RCC 7860 (cell line): ENCODE data around the gene TEC.
"Not testable (repeated sequence)": the region's sequence is repeated elsewhere in the genome, so short reads cannot be mapped to it uniquely, and the experiment has no call there.

ENCODE experiments used
- DNase-seq: peaks from one replicate; pipeline ENCODE4 v3.0.0-alpha.2; 2015; ENCODE audit warnings: low spot score
- FAIRE-seq: peaks from 2 replicates; lab custom pipeline; 2012; peaks lifted over from hg19 to GRCh38; lab: Jason Lieb, UNC

TEC gene

DNA sequence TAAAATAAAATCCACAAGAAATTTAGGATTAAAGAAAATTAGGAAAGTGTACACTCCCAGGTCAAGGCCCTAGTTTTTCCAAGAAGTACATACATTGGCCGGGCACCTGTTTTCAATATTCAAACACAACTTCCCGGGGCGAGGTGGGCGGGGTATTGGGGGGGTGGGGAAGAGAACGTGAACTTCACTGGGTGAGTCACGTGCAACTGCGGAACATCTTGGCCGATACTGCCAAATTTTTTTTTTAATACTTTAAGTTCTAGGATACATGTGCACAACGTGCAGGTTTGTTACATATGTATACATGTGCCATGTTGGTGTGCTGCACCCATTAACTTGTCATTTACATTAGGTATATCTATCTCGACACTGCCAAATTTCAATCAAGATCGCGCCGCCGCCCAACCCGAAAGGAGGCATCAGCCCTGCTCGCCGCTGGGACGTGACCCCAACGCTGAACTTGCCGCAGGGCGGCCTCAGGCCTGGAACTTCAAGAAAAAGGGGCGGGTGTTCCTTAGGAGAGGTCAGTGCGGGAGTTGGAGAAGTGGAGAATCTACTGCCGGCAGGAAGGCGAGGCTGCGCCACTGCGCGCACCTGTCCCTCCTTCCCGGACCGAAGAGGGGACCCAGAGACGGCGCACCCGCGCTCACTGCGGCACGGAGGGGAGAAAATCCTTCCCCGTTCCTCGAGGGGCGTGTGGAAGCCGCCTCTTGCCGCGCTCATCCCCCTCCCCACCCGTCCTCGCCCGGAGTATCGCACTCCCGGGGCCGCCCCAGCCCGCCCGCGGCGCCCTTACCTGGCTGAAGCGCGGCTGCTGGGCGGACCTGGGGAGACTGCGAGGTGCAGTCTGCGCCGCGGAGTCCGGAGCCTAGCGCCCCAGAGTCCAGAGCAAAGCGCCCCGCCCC, at the start of gene TEC:
TSS of gene TEC (minus strand) at position 883 of the 905 bp plus-strand sequence. CDS start 41,224 bp downstream, outside the sequence.
- DNase-seq (peak; percentile 53), FAIRE-seq (no peak)

GRCh38 chr4:48315728-48316630, 46.3 kb upstream of the TEC start:
- peak; percentile 74 for FAIRE-seq
- DNase-seq: peak; percentile 58

DNA sequence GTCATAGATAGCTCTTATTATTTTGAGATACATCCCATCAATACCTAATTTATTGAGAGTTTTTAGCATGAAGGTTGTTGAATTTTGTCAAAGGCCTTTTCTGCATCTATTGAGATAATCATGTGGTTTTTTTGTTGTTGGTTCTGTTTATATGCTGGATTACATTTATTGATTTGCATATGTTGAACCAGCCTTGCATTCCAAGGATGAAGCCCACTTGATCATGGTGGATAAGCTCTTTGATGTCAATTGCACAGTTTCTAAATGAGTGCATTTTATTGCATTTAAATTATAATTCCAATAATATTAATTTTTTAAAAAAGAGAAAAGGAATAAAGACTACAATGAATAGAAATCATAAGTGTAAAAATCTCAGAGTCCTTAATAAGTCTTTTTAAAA, 45.1 kb upstream of the TEC start:
- not testable (repeated sequence) for FAIRE-seq, DNase-seq

GRCh38 chr4:48311896-48312295, 42.3 kb upstream of the TEC start:
- FAIRE-seq: no peak

DNA sequence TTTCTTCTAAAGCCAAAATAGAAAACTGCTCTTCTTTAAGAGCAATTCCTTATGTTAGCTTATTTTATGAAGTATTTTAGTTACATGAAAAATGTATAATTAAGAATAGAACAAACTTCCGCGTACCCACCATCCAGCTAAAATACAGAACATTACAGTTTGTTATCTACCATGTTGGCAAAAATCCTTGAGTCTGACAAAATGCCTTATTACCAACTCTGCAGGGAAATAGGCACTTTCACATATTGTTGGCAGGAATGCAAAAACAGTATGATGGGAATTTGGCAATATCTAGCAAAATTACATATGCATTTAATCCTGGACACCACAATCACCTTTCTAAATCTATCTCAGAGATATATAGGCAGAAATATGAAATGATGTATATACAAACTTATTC, 39.3 kb upstream of the TEC start:
- no peak for DNase-seq
- no peak for FAIRE-seq

More at GRCh38 chr4:48311896-48312295, 42.3 kb upstream of the TEC start:
- DNase-seq: no peak

DNA sequence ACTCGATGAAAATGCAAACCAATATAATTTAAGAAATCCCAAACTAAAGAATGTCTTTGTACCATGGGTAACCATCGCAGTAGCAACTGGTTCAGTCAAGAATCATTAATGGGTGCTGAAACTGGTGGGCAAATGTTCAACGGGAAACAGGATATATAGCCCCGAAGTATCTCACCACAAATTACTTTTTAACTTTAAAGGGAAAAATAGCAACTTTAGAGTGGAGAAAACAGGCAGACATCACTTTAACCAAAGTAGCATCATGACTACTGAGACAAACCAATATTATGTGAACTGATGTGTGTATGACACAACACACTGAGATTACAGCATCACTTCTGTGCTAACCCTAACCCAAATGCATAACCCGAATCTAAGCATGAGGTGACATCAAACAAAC, 37.9 kb upstream of the TEC start:
- peak; percentile 69 for FAIRE-seq
- no peak for DNase-seq

- FAIRE-seq (no peak), DNase-seq (no peak)
These were observed 35.9 kb upstream of the TEC start for GRCh38 chr4:48305508-48305907.

DNA sequence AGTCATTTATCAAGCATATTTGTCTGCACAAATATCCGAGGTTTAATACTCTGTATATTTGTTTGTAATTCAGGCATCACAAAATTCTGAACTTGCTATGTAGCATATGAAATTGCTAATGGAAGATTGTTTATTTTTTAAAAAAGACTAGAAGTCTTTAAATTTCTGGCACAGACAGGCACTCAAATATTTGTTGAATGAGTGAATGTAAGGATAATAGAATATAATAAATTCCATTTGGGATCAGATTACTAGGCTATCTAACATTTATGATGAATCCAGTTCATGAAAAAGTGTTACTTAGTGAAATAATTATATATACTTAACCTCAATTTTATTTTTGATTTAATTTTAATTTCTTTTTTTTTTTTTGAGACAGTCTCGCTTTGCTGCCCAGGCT, 30.4 kb upstream of the TEC start:
- FAIRE-seq (no peak), DNase-seq (no peak)

- FAIRE-seq (no peak), DNase-seq (no peak)
These were observed 29.9 kb upstream of the TEC start for GRCh38 chr4:48299560-48299959.

DNA sequence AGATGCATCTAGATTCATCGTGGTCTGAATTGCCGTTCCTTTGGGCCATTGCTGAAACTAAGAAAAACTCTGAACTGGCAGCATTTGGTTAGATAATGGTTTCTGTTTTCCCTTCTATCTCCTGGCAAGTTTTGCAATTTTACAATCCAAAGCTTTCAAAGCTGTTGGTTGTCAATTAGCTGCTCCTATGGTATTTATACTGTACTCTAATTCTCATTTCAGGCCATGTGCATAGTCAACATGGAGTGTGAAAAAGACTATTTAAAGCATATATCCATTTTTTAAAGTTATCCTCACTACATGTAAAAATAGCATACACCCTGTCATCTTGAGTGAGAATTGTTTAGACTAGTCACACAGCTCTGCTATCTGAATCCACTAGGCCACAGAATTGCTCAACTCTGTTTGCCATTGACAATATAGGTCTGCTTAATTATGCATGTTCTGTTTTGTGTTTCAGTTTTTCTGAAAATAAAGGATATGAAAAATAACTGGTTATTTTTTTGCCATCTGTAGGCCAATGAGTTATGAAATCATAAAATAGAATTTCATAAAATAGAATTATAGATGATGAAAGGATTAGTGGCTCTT, 27.7 kb upstream of the TEC start:
- FAIRE-seq: no peak
- DNase-seq: no peak

DNA sequence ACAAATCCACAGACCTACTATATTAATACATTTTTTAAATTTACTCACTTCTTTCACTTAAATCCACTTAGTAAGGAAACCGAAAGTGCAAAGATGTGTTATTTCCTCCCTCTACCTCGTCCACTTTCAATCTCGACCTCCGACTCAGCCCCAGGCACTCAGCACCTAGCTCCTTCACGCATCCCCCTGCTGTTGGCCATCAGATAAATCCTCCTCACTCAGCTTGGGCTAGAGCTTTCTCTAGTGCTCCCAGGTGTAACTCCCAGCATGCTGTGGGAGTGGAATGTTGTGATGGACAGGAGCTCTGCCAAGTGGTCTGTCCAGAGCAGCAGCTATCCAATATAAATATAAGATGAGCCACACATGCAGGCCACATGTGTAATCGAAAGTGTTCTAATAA, 26.7 kb upstream of the TEC start:
- DNase-seq (no peak), FAIRE-seq (no peak)

- FAIRE-seq: no peak
These were observed 25.5 kb upstream of the TEC start for GRCh38 chr4:48295116-48295515.

DNA sequence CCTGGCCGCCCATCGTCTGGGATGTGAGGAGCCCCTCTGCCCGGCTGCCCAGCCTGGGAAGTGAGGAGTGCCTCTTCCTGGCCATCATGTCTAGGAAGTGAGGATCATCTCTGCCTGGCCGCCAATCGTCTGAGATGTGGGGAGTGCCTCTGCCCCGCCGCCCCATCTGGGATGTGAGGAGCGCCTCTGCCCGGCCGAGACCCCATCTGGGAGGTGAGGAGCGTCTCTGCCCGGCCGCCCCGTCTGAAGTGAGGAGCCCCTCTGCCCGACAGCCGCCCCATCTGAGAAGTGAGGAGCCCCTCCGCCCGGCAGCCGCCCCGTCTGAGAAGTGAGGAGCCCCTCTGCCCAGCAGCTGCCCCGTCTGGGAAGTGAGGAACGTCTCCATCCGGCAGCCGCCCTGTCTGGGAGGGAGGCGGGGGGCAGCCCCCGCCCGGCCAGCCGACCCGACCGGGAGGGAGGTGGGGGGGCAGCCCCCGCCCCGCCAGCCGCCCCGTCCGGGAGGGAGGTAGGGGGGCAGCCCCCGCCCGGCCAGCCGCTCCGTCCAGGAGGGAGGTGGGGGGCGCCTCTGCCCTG, 22.7 kb upstream of the TEC start:
- DNase-seq, FAIRE-seq: not testable (repeated sequence)

More at GRCh38 chr4:48295116-48295515, 25.5 kb upstream of the TEC start:
- no peak for DNase-seq

DNA sequence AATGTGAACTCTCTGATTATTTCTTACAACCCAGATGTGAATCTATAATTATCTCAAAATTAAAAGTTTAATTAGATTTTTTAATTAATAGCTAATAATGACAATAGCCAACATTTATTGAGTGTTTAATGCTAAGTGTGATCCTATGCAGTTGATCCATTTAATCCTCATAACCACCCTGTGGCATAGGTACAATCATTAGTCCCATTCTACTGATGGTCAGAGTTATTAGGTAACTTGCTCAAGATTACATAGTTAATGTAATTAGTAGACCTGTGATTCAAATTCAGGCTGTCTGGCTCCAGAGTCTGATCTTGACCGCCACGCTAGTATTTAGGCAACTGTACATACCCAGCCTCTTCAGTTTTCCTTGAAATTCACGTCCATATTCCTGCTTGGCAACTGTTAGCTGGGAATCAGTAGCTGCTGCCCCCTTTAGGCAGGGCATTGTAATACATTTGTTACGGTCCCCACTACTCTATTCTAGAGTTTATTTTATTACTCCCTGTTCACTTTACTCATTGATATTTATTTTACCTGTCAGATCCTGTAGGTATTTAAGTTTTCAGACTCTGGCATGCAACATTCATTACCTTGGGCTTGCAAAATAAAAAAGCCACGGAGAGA, 20.6 kb upstream of the TEC start:
- DNase-seq (peak; percentile 32), FAIRE-seq (no peak)

GRCh38 chr4:48286060-48286459, 16.4 kb upstream of the TEC start:
- FAIRE-seq, DNase-seq: not testable (repeated sequence)

DNA sequence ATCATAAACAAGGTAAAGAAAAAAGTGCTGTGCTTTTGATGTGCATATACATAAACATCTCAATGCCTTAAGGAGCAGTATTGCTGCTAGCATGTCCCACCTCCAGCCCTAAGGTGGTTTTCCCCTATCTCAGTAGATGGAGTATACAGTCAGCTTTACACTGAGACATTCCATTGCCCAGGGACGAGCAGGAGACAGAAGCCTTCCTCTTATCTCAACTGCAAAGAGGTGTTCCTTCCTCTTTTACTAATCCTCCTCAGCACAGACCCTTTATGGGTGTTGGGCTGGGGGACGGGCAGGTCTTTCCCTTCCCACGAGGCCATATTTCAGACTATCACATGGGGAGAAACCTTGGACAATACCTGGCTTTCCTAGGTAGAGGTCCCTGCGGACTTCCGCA, 16.0 kb upstream of the TEC start:
- DNase-seq, FAIRE-seq: not testable (repeated sequence)

DNA sequence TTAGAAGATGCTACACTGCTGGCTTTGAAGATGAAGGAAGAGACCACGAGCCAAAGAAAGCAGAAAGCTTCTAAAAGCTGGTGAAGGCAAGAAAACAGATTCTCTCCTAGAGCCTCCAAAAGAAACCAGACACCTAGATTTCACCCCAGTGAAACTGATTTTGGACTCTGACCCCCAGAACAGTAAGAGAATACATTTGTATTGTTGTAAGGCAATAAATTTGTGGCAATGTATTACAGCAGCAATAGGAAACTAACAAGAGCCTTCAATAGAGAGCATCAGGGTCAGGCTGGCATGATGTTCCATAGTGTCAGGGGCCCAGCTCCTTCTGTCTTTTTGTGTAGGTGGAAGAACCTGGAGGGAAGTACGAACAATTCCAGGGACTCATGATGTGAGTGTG, 6.0 kb upstream of the TEC start:
- DNase-seq (no peak), FAIRE-seq (no peak)

DNA sequence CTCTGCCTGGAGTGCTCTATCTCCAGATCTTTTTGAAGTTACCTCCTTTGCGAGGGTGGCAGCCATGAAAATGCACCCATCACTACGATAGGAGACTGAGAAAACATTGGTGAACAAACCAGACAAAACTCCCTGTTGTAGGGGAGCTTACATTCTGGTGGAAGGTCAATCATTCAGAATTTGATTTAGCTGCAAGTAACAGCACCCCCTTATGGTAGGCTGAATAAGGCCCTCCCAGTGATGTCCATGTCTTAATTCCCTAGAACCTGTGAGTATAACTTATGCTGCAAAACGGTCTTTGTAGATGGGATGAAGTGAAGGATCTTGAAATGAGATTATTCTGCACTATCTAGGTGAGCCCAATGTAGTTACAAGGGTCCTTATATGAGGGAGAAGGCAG, 5.6 kb upstream of the TEC start:
- FAIRE-seq (no peak), DNase-seq (no peak)

DNA sequence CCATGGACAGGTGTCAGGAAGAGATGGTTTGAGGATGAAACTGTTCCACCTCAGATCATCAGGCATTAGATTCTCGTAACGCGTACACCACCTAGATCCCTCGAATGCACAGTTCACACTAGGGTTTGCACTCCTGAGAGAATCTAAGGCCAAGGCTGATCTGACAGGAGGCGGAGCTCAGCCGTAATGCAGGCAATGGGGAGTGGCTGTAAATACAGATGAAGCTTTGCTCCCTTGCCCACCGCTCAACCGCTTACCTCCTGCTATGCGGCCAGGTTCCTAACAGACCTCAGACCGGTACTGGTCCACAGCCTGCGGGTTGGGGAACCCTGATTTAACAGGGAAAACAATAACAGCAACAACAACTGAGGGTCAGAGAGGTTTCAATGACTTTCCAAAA, 2.0 kb upstream of the TEC start:
- FAIRE-seq (no peak), DNase-seq (no peak)

DNA sequence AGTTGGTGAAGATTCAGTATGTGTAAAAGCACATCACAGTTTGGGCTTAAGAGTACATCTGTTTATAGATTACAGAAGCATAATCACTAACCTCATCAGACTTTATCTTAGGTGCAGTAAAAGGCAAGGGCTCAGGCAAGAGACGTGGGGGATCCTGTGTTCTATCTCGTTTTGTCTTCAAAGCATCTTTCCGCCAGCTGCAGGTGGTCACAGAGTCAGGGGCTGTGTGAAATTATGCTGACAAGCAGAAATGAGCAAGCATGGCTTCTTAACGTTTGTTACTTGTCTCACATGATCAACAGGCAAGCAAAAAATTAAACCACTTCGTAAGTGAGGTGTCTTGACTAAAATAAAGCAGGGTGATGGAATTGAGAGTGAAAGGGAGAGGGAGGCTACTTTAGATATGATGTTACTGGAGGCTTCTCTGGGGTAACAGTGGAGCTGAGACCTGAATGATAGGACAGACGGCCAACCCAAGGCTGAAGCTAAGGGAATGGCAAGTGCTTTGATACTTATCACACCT, 1.4 kb upstream of the TEC start:
- DNase-seq: no peak
- no peak for FAIRE-seq
